Measurements from ENCODE around the gene MARCHF9.

The MARCHF9 gene

GRCh38 chr12:57796996-57797395, 42.1 kb downstream of the MARCHF9 start:
- DNase-seq (ENCODE audit: low read depth in 2 of 2), result no peak

- DNase-seq (ENCODE audit: low read depth in 2 of 2), result no peak
Observed at GRCh38 chr12:57797933-57798332, 43.0 kb downstream of the MARCHF9 start.

- no peak for DNase-seq (ENCODE audit: low read depth in 2 of 2)
Observed at GRCh38 chr12:57800965-57801364, 46.1 kb downstream of the MARCHF9 start.

- DNase-seq (ENCODE audit: low read depth in 2 of 2), result no peak
Observed at GRCh38 chr12:57802607-57803006, 47.7 kb downstream of the MARCHF9 start.

- no peak for DNase-seq (ENCODE audit: low read depth in 2 of 2)
Observed at GRCh38 chr12:57803319-57803893, 48.5 kb downstream of the MARCHF9 start.

- no peak for DNase-seq (ENCODE audit: low read depth in 2 of 2)
Observed at GRCh38 chr12:57806677-57807076, 51.8 kb downstream of the MARCHF9 start.

GRCh38 chr12:57807285-57807684, 52.4 kb downstream of the MARCHF9 start:
- DNase-seq (ENCODE audit: low read depth in 2 of 2), result no peak

GRCh38 chr12:57808351-57808750, 53.4 kb downstream of the MARCHF9 start:
- DNase-seq (ENCODE audit: low read depth in 2 of 2), result no peak

- DNase-seq (ENCODE audit: low read depth in 2 of 2), result no peak
Observed at GRCh38 chr12:57809425-57809824, 54.5 kb downstream of the MARCHF9 start.

Data from stimulated activated CD4-positive, alpha-beta T cell treated with anti-CD3 and anti-CD28 coated beads, Interleukin-12 subunit alpha, Interleukin-12 subunit beta, amount 100 ng/mL, for 24 hours (primary cell).